ENCODE results near the gene SMTNL1.

The SMTNL1 gene

GRCh38 chr11:57496109-57496820 lies 41.1 kb upstream of the SMTNL1 start:
- TF ChIP-seq CTCF (conservative IDR thresholded peaks at IDR 0.05; ENCODE audit: low read depth, low read length), result no peak
- no peak for DNase-seq (ENCODE audit: low read depth)
- no peak overlapping the region for H3K4me3 ChIP-seq (ENCODE audit: low read length)

GRCh38 chr11:57497303-57498247 lies 39.8 kb upstream of the SMTNL1 start:
- DNase-seq (ENCODE audit: low read depth), result no peak
- H3K4me3 ChIP-seq (ENCODE audit: low read length), result no peak overlapping the region
- no peak for TF ChIP-seq CTCF (conservative IDR thresholded peaks at IDR 0.05; ENCODE audit: low read depth, low read length)

GRCh38 chr11:57498540-57498939 lies 38.9 kb upstream of the SMTNL1 start:
- no peak for DNase-seq (ENCODE audit: low read depth)
- TF ChIP-seq CTCF (conservative IDR thresholded peaks at IDR 0.05; ENCODE audit: low read depth, low read length), result no peak

GRCh38 chr11:57499413-57499982 lies 37.9 kb upstream of the SMTNL1 start:
- H3K4me3 ChIP-seq (ENCODE audit: low read length), result peak overlapping the region; percentile 46
- DNase-seq (ENCODE audit: low read depth), result peak; percentile 69
- TF ChIP-seq CTCF (conservative IDR thresholded peaks at IDR 0.05; ENCODE audit: low read depth, low read length), result no peak

More at GRCh38 chr11:57498540-57498939, 38.9 kb upstream of the SMTNL1 start:
- no peak overlapping the region for H3K4me3 ChIP-seq (ENCODE audit: low read length)

- no peak for TF ChIP-seq CTCF (conservative IDR thresholded peaks at IDR 0.05; ENCODE audit: low read depth, low read length)
- H3K4me3 ChIP-seq (ENCODE audit: low read length), result peak overlapping the region; percentile 46
- DNase-seq (ENCODE audit: low read depth), result no peak
Measured at GRCh38 chr11:57499983-57500461, 37.4 kb upstream of the SMTNL1 start.

- TF ChIP-seq CTCF (conservative IDR thresholded peaks at IDR 0.05; ENCODE audit: low read depth, low read length), result no peak
- H3K4me3 ChIP-seq (ENCODE audit: low read length), result no peak overlapping the region
- no peak for DNase-seq (ENCODE audit: low read depth)
Measured at GRCh38 chr11:57500515-57500914, 36.9 kb upstream of the SMTNL1 start.

Measured in retinal pigment epithelial cell (primary cell).